Measurements from ENCODE around the gene MYL12A.

GRCh38 chr18:3226048-3226447, 21.6 kb upstream of the MYL12A start:
- TF ChIP-seq CTCF (conservative IDR thresholded peaks at IDR 0.05; ENCODE audit: low read depth in 2 of 2), result no peak
- no peak for TF ChIP-seq POLR2AphosphoS5 (IDR thresholded peaks at IDR 0.05; ENCODE audit: low read depth)
